ENCODE measurements around the gene OXCT1.
A peak's percentile ranks its signal among the peaks of the same experiment; 100 is the strongest.

The OXCT1 gene

GRCh38 chr5:41869724-41870626, at the start of gene OXCT1:
Gene OXCT1, minus strand, starts transcription at chr5:41870425. Its CDS starts 67 bp downstream, at chr5:41870358.
- DNase-seq (ENCODE audit: low read depth), result peak; percentile 87

- DNase-seq (ENCODE audit: low read depth), result no peak
Measured at GRCh38 chr5:41918105-41918504, 47.9 kb upstream of the OXCT1 start.

- DNase-seq (ENCODE audit: low read depth), result no peak
Measured at GRCh38 chr5:41908374-41909079, 38.3 kb upstream of the OXCT1 start.

- no peak for DNase-seq (ENCODE audit: low read depth)
Measured at GRCh38 chr5:41906151-41906550, 35.9 kb upstream of the OXCT1 start.

- peak; percentile 96 for DNase-seq (ENCODE audit: low read depth)
Measured at GRCh38 chr5:41903892-41904799, 33.9 kb upstream of the OXCT1 start, which contains the start of gene RIMOC1. Gene RIMOC1, plus strand, starts transcription at chr5:41904344. Its CDS starts 24 bp downstream, at chr5:41904368.

- no peak for DNase-seq (ENCODE audit: low read depth)
Measured at GRCh38 chr5:41903382-41903891, 33.2 kb upstream of the OXCT1 start.

GRCh38 chr5:41896230-41896629, 26.0 kb upstream of the OXCT1 start:
- no peak for DNase-seq (ENCODE audit: low read depth)

GRCh38 chr5:41893074-41893851, 23.0 kb upstream of the OXCT1 start:
- DNase-seq (ENCODE audit: low read depth), result no peak

GRCh38 chr5:41892031-41892430, 21.8 kb upstream of the OXCT1 start:
- no peak for DNase-seq (ENCODE audit: low read depth)

- DNase-seq (ENCODE audit: low read depth), result no peak
Measured at GRCh38 chr5:41891066-41891707, 21.0 kb upstream of the OXCT1 start.

GRCh38 chr5:41885286-41885685, 15.1 kb upstream of the OXCT1 start:
- DNase-seq (ENCODE audit: low read depth), result no peak

- DNase-seq (ENCODE audit: low read depth), result no peak
Measured at GRCh38 chr5:41883936-41884335, 13.7 kb upstream of the OXCT1 start.

- DNase-seq (ENCODE audit: low read depth), result no peak
Measured at GRCh38 chr5:41883243-41883642, 13.0 kb upstream of the OXCT1 start.

GRCh38 chr5:41882765-41883164, 12.5 kb upstream of the OXCT1 start:
- no peak for DNase-seq (ENCODE audit: low read depth)

GRCh38 chr5:41878643-41879478, 8.6 kb upstream of the OXCT1 start:
- no peak for DNase-seq (ENCODE audit: low read depth)

- no peak for DNase-seq (ENCODE audit: low read depth)
Measured at GRCh38 chr5:41878173-41878572, 7.9 kb upstream of the OXCT1 start.

- DNase-seq (ENCODE audit: low read depth), result no peak
Measured at GRCh38 chr5:41877408-41877807, 7.2 kb upstream of the OXCT1 start.

- DNase-seq (ENCODE audit: low read depth), result no peak
Measured at GRCh38 chr5:41876678-41877077, 6.5 kb upstream of the OXCT1 start.

- DNase-seq (ENCODE audit: low read depth), result no peak
Measured at GRCh38 chr5:41875121-41875520, 4.9 kb upstream of the OXCT1 start.

All from activated gamma-delta T cell treated with anti-CD3 and anti-CD28 coated beads, Interleukin-2, amount 50 U/mL, for 16 hours (primary cell).